SK-N-SH (cell line): ENCODE measurements around the gene TULP3.

ENCODE experiments used
- CTCF ChIP-seq: fragments of 200-600 bp; sonication (generic); IDR thresholded peaks from 2 replicates; pipeline ENCODE4 v1.6.1; 2017; ENCODE audit warnings: antibody characterized with exemption, mild to moderate bottlenecking, moderate library complexity
- EP300 ChIP-seq, 2 experiments: IDR thresholded peaks; 2 replicates each; pipeline versions ENCODE4 v1.4.0 to v1.6.1; 2012; ENCODE audit warnings: borderline replicate concordance in 1 of 2, low read depth in 1 of 2, low read length in 1 of 2
- FOXM1 ChIP-seq: IDR thresholded peaks from 2 replicates; pipeline ENCODE4 v1.4.0; 2012; ENCODE audit warnings: low read depth, mild to moderate bottlenecking
- NRF1 ChIP-seq: IDR thresholded peaks from 2 replicates; pipeline ENCODE4 v1.6.1; 2012; ENCODE audit warnings: low read depth, mild to moderate bottlenecking, low read length
- POLR2AphosphoS5 ChIP-seq: IDR thresholded peaks from 2 replicates; pipeline ENCODE4 v1.6.1; 2012; ENCODE audit warnings: low read depth, low read length
- RAD21 ChIP-seq: IDR thresholded peaks from 2 replicates; pipeline ENCODE4 v1.6.1; 2012; ENCODE audit warnings: mild to moderate bottlenecking, low read length
- REST ChIP-seq: IDR thresholded peaks from 2 replicates; pipeline ENCODE4 v1.6.1; 2012; ENCODE audit warnings: mild to moderate bottlenecking, low read depth, low read length, moderate library complexity
- TAF1 ChIP-seq: IDR thresholded peaks from 2 replicates; pipeline ENCODE4 v1.6.1; 2012; ENCODE audit warnings: low read depth, mild to moderate bottlenecking, low read length, moderate library complexity, borderline replicate concordance
- ZBTB33 ChIP-seq: IDR thresholded peaks from 2 replicates; pipeline ENCODE4 v1.4.0; 2012; ENCODE audit warnings: low read depth, borderline replicate concordance

GRCh38 chr12:2877047-2877952 is 13.4 kb upstream of the TULP3 start, which contains the start of the genes FOXM1 and RHNO1:
- TF ChIP-seq CTCF (0 out of 2 replicates have a peak, but pooled peaks have one; percentile 6), NRF1 (no peak), POLR2AphosphoS5 (peak; percentile 84), RAD21 (no peak), REST (0 out of 2 replicates have a peak, but pooled peaks have one; percentile 11), ZBTB33 (no peak), TAF1 (peak; percentile 84), FOXM1 (no peak), EP300 (IDR thresholded peaks at IDR 0.05; ENCODE audit: borderline replicate concordance in 1 of 2, low read depth in 1 of 2, low read length in 1 of 2) (no peak)
